T47D (cell line): ENCODE measurements around the gene SYCP3.
A peak's percentile ranks its signal among the peaks of the same experiment; 100 is the strongest.

Experiments used
- DNase-seq, 2 experiments: peaks; one replicate each; pipeline versions ENCODE4 v3.0.0 to v3.0.0-alpha.2; 2011 to 2012; ENCODE audit warnings: low read depth in 1 of 2, low spot score in 1 of 2
- JUND ChIP-seq: IDR thresholded peaks from 2 replicates; pipeline ENCODE4 v1.6.1; 2012; ENCODE audit warnings: low read depth
- in situ Hi-C: cut with HindIII; loops from 2 replicates; pipeline ENCODE4 v1.10.0; 2016; ENCODE audit warnings: low sequenced_read_pairs, low pct_unique_long_range_greater_than_20kb

Gene SYCP3

DNA sequence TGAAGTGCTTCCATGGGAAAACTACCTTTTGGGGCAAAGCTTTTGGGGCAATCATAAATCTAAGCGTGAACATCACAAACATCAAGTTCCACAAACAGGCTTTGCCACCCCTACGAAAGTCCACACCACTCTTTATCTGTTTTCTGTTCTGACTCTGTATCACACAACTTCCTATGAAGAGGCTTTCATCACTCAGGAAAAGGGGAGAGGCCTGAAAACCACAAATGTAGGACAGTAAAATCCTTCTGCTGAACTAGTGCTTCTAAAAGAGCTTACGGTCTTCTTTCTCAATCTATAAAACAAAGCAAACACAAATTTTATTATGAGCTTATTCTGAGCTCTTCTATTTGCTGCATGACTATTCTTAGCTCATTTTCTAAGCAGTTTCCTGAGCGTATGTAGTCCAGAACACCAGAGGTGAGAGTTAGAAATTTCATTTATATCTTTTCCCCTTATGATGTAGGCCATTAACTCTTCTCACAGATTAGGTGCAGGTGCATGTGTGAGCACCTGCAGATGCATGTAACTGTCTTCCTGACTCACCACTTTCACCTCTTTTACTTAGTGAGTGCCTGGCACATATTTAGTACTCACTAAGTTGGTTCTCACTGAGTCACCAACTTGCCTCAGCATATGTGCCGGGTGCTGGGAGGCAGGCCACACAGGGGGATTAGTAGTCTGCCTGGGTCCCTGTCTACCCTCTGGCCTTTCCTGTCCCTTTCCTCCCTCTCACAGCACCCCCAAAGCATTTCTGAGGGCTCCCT is 32.9 kb upstream of the SYCP3 start:
- no peak for DNase-seq
- in situ Hi-C loops = no loop called here
- TF ChIP-seq JUND = no peak

DNA sequence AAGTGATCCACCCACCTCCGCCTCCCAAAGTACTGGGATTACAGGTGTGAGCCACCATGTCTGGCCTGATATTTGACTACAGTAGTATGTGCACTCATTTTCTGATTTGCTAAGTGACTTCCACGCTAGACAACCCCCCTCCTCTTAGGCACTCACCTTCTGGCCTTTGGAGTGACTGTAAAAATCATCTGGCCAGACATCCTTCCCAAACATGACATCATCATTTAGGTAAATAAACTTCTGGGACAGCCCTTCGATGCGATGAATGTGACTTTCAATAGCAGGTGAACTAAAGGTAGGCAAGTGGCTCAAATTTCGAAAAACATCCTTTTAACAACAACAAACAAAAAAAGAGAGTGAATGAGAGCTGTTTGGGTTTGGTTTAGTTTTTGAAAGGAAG is 30.6 kb upstream of the SYCP3 start:
- DNase-seq = no peak
- TF ChIP-seq JUND = no peak
- in situ Hi-C loops = no loop called here

DNA sequence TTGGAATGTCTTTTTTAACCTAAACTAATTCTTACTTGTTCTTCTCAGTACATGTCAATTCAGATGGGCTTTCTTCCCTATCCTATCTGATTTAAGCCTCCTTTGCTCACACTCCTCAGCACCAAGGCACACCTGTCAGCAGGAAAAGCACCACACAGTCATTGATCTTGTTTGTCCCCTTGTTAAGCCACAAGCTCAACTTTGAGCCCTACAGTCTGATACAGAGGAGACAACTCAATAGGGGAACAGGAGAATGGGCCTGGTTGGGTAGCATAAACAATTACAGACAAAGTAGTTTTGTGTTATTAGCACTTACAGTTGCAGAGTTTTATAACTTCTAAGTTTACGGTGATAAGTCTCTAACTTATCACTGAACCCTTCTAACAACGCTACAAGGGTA is 29.5 kb upstream of the SYCP3 start:
- DNase-seq = no peak
- in situ Hi-C loops = no loop called here
- no peak for TF ChIP-seq JUND

DNA sequence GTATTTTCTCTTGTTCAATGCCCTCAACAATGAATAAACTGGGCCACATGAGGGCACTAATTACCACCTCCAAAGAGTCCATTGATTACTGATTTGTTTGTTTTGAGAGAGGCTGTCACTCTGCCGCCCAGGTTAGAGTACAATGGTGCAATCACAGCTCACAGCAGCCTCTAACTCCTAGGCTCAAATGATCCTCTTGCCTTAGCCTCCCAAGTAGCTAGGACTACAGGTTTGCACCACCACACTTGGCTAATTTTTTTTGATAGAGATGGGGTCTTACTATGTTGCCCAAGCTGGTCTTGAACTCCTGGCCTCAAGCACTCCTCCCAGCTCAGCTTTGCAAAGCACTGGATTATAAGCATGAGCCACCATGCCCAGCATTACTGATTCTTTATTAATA is 28.3 kb upstream of the SYCP3 start:
- in situ Hi-C loops = no loop called here
- DNase-seq = no peak
- no peak for TF ChIP-seq JUND

DNA sequence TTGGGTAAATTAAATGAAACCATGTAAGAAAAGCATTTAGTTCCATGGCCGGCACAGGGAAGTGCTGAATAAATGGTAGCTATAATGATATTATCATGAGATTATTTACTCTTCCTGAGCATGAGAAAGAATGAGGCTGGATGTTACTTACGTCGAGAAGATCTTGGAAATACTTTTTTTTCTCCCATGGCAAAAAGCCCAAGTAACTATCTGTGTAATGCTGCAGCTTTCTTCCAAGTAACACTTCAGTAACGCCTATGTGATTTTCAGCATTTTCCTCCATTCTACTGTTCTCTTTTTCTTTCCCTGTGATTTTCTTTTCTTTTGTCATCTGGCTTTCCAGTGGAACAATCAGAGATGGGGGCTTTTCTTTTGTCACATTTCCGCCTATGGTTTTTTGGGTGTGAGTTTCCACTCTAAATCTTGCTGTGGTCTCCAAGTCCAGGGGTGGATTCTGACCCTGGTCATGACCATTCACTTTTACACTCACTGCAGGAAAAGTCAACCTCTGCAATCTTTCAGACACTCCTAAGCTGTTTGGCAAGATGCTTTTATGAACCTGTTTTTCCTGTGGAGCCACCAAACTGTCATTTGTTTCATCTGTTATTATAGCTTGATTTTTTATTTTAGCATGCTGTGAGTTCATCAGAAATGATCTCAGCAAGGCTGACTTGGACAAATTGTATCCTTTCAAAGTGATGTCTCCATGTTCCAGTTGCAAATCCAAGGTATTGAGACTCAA is 25.0 kb upstream of the SYCP3 start:
- in situ Hi-C loops = no loop called here
- no peak for TF ChIP-seq JUND
- peak in 1 of 2 experiments; percentile 72 for DNase-seq

DNA sequence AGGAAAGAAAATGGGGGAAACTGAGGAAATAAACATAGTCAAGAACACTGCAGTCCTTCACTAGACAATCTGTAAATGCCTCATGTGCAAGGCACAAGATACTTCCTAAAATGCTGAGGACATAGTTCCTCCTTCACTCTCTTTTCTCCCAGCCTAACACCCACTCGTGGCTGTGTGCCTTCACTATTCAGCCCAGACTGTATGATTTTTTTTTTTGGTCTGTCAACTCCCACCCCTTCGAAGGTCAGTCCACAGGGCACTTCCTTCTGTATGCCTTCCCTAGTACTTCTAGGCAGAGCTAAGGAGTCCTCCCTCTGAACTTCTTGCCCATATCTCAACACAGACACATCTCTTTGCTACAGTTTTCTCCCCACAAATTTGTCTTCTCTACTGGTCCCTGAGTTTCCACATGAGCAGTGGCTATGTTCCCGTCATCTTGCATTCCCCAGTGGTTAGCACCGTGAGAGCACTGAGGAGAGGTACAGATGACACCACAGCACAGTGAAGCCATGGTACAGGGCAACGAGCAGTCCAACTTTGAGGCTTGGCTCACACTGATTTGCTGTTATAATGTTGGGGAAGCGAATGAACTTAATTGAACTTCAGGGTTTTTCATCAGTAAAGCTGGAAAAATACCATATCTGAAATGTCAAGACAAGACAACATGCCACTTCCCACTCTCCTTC is 24.1 kb upstream of the SYCP3 start:
- no peak for TF ChIP-seq JUND
- in situ Hi-C loops = no loop called here
- no peak for DNase-seq

DNA sequence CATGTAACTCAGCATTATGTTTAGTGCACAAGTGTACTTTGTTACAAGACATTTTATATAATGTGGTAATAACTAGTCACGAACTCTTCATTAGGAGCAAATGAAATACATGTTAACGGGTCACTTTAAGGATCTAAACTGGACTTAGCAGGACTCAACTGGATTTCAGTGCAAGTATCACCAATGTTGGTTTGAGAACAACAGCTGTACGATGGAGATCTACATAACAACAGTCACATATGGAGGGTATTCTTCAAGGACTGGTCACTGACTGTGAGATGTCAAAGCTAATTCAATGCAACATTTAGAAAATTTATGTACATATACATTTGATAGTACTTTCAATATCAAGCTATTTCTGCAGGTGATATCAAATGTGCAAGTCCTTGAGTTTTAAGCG is 22.5 kb upstream of the SYCP3 start:
- TF ChIP-seq JUND = no peak
- in situ Hi-C loops = no loop called here
- no peak for DNase-seq

DNA sequence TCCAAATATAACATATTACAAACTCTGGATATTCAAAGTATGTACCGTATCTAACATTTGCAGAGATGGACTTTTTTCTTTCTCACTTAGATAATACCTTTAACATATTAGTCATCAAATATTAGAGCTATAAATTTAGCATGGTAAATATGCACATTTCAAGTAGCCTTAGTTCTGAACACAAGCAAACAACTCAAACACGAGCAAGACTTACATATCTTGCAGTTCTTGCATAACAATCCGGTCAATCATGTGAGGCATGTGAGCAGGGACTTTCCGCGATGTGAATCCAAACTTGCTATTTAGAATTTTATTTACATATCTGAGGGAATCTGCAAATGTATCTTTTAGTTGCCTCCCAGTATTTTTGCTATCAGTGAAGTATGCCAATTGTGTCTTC is 22.1 kb upstream of the SYCP3 start:
- DNase-seq = no peak
- TF ChIP-seq JUND = no peak
- in situ Hi-C loops = no loop called here

DNA sequence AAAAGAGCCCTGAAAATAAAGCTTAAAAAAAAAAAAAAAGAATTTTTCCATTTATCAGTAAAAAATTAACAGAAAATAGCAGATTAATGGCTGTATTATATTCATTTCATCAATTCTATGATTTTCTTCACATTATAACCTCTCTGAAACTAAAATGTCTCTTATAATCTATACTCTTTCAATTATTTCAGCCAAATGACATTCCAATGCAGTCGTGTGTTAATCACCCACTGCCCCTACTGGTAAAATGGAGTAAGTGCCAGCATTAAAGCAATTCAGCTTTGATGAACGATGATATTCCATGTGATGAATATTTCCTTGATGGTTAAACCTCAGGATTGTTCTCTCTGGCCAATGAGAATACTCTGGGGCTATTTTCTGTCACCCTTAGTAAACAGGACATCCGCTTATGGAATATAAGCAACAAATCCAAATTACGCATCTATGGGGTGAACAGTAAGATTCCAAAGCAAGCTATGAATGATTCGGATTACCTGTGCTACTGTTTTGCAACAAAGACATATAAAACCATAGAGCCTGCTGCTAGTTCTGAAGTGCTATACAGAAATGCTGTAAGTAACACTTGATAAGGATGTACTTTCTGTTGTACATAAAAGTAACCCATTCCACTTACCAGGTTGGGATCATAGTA is 20.3 kb upstream of the SYCP3 start:
- in situ Hi-C loops = no loop called here
- TF ChIP-seq JUND = no peak

DNA sequence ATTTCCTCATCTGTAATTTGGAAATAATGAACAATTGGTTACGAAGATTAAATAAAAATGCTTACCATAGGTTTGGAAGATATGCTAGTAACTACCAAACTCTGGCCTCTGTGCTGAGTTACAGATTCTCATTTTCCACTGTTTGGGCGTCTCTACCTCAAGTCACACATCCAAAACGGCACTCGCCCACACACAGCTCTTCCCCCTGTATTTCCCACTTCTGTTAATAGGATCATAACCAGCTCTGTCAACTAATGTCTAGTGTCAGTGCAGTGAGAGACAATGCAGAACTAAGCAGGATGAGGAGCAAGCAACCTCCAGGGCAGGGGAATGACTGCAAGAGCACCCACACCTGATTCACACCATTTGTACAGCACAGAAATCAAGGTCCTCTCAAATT is 10.9 kb upstream of the SYCP3 start:
- in situ Hi-C loops = no loop called here
- DNase-seq = no peak
- TF ChIP-seq JUND = no peak

More for the DNA sequence above, 20.3 kb upstream of the SYCP3 start:
- peak; percentile 38 to 70 for DNase-seq

DNA sequence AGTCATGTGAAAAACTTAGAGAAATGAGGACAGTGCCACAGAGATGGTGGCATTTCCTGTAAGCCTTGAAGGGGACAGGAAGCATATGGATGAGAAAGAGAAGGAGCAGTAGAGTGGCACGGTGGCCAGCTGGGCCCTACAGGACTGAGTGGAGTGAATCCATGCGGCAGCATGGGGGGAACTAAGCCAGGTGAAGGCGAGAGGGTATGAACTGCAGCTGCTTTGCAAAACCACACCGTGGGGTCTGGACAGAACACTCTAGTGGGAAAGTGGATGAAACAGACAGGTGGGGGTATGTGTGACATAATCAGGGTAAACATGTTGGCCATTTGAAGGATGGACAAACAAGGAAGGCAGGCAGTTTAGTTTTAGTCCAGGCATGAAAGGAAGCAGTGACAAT is 10.4 kb upstream of the SYCP3 start:
- in situ Hi-C loops = no loop called here
- DNase-seq = no peak
- TF ChIP-seq JUND = no peak

DNA sequence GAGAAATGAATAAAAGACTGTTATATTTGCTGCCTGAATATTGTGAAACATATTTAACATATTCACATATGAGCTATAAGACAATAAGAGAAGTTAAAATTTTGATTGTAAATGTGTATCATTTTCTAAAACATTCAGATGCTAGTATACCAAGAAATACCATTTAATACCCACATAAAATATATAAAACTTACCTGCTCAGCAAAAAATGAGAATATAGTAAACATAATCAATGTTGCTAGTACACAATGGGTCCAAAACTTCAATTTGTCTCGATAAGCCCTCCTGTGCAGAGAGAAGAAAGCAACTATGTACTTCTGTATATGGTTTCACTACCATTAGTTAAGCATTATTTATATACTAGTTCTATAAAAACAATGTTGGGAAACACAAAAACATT is 9.6 kb upstream of the SYCP3 start:
- in situ Hi-C loops = no loop called here
- DNase-seq = no peak
- TF ChIP-seq JUND = no peak
